Measurements from ENCODE around the gene DYNC2I2. TPM values are rescaled to one million over a fixed set of nuclear protein-coding genes. Genes with fewer than 3 reads are reported as not detected.
A peak's percentile ranks its signal among the peaks of the same experiment; 100 is the strongest.

DYNC2I2 gene
- total and polyA plus RNA-seq, 12 donors, result 7.5 to 192 (median 83.2) TPM

DNA sequence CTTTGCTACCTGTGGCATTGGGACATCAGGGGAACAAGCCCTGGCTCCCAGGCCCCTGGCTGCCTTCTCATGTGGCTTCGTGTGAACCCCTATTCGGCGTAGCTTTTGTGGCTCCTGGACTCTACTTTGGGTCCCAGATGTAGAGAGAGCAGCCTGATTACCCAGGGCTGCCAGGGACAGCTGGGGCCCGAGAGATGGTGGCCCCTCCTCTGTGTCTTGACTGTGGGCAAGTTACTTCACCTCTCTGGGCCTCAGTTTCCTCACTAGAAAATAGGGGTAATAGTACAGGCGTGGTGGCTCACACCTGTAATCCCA, 47.7 kb upstream of the DYNC2I2 start:
- no peak overlapping the region for H3K4me3 ChIP-seq
- no peaks in the 10 kb centered on the region for H3K27me3 ChIP-seq
- TF ChIP-seq POLR2A (IDR thresholded peaks at IDR 0.05), result no peak
- TF ChIP-seq, protein P1, sequence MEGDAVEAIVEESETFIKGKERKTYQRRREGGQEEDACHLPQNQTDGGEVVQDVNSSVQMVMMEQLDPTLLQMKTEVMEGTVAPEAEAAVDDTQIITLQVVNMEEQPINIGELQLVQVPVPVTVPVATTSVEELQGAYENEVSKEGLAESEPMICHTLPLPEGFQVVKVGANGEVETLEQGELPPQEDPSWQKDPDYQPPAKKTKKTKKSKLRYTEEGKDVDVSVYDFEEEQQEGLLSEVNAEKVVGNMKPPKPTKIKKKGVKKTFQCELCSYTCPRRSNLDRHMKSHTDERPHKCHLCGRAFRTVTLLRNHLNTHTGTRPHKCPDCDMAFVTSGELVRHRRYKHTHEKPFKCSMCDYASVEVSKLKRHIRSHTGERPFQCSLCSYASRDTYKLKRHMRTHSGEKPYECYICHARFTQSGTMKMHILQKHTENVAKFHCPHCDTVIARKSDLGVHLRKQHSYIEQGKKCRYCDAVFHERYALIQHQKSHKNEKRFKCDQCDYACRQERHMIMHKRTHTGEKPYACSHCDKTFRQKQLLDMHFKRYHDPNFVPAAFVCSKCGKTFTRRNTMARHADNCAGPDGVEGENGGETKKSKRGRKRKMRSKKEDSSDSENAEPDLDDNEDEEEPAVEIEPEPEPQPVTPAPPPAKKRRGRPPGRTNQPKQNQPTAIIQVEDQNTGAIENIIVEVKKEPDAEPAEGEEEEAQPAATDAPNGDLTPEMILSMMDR (IDR thresholded peaks at IDR 0.05), result no peak
- peaks cover 0 to 6% of the 10 kb centered on the region in 2 donors for H3K4me1 ChIP-seq (replicated peaks in 1 of 2)
- peak overlapping the region in 2 of 5 donors; percentile 3 to 34 for H3K27ac ChIP-seq
- H3K9me3 ChIP-seq (replicated peaks in 1 of 3), result no peaks in the 10 kb centered on the region
- intact Hi-C loops (cut with DNase I), result no loop called here
- WGBS, 4 donors, result 88 to 93% (median 92%) methylated on average over 5 of the region's 5 CpGs; no CpG with 5 or more reads in 1 of the 4 donors
- no peak for DNase-seq
- H3K36me3 ChIP-seq (replicated peaks in 1 of 2), result no peaks in the 10 kb centered on the region

DNA sequence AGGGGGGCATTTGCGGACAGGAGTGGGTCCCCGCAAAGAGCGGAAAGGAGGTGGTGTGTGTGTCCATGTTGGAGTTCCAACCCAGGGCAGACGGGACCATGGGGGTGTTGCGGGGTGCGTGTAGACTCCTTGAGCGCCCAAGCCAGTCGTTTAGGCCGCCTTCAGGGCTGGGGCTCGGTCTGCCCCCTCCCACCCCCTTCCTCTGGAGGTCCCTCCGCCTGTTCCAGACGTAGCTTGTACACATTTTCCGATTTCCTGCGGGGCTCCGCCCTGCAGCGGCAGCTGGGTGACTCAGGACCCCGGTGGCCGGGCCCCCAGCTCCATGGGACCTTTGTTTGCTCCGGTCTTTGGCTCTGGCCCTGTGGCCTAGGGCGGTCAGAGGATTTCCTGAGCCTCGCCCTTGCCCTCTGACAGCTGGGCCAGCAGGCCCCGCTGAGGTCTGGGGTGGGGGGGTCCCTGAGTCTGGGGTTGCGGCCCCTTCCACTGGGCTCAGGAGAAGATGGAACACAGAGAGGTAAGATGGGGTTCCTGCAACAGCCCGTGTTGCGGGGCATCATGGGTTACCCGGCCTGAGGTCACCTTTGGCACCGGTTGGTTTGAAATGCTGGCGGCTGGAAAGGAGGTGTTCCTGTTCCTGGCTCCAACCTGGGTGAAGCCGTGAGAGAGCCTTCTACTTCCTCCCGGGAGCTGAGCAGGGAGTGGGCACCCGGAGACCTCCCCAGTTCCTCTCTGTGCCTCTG, 47.1 kb upstream of the DYNC2I2 start:
- Histone ChIP-seq H3K4me1 (replicated peaks in 1 of 2) (peaks cover 0 to 6% of the 10 kb centered on the region in 2 donors), H3K27ac (peak overlapping the region in 3 of 5 donors; percentile 3 to 49 (median 49))
- DNase-seq, result no peak

DNA sequence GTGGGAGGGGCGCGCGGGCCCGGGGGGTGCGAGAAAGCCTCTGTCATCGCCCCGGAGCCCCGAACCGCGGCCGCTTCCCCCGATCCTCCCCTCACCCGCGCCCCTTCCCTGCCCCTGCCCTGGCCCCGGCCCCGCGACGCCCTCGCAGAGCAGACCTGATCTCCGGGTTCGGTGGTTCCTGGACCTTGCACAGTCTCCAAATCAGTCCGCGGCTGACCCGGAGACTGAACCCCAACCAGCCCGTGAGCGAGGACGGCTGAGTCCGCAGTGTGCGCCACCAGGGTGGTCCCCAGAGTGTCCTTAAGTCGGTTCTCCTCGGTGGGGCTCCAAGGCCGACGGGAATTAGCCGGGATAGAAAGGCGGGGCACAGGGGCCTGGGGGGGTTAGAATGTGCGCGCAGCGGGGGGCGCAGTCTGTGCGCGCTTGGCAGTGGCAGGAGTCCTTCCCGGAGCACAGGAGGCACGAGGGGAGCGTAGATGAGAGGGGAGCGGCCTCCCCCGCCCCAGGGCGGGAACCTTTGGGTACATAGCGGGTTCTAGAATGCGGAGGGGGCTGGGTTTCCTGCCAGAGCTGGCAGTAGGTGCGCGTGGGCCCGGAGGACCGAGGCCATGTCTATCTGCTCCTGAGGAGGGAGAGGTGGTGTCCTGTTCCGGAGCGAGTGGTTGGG, 46.4 kb upstream of the DYNC2I2 start:
- no peaks in the 10 kb centered on the region for H3K27me3 ChIP-seq
- intact Hi-C loops (cut with DNase I), result no loop called here
- WGBS, 4 donors, result 12 to 33% (median 20%) methylated on average over 14 to 54 of the region's 55 CpGs
- peak overlapping the region in 3 of 4 donors; percentile 37 to 73 (median 52) for H3K4me3 ChIP-seq
- H3K4me1 ChIP-seq (replicated peaks in 1 of 2), result peaks cover 0 to 6% of the 10 kb centered on the region in 2 donors
- TF ChIP-seq, protein P1 (IDR thresholded peaks at IDR 0.05), result no peak
- no peak for TF ChIP-seq POLR2A (IDR thresholded peaks at IDR 0.05)
- DNase-seq, result peak in 1 of 7 donors; percentile 29
- no peaks in the 10 kb centered on the region for H3K9me3 ChIP-seq (replicated peaks in 1 of 3)
- peak overlapping the region in 3 of 5 donors; percentile 13 to 49 (median 49) for H3K27ac ChIP-seq
- H3K36me3 ChIP-seq (replicated peaks in 1 of 2), result no peaks in the 10 kb centered on the region

More for the DNA sequence above, 47.1 kb upstream of the DYNC2I2 start:
- H3K36me3 ChIP-seq (replicated peaks in 1 of 2), result no peaks in the 10 kb centered on the region
- intact Hi-C loops (cut with DNase I), result no loop called here
- no peaks in the 10 kb centered on the region for H3K9me3 ChIP-seq (replicated peaks in 1 of 3)
- TF ChIP-seq POLR2A (IDR thresholded peaks at IDR 0.05), result no peak
- TF ChIP-seq, protein P1 (IDR thresholded peaks at IDR 0.05), result no peak
- H3K4me3 ChIP-seq, result peak overlapping the region in 1 of 4 donors; percentile 73
- H3K27me3 ChIP-seq, result no peaks in the 10 kb centered on the region
- 62 to 98% (median 81%) methylated on average over 9 to 31 of the region's 31 CpGs for WGBS, 4 donors

DNA sequence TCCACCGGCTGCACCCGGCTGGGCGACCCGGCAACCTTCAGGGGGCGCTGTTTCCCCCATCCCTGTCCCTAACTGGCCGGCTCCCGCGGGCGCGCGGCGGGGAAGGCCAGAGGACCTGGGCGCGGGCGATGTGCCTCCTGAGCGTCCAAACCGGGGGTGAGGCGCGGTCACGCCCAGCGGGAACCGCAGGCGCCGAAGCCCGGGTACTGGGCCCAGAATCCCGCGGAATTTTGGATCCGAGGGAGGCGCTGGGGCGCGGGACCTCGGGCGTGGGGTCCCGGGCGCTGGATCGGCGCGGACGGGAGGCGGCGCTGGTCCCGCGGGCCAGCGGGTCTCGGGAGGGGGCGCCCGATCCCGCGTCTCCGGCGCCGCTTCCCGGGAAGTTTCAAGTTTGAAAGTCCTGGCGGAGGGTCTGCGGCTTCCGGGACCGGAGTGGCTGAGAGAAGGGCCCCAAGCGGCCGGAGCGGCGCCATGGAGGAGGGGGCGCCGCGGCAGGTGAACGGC, 45.9 kb upstream of the DYNC2I2 start, which contains the start of gene PKN3:
Gene PKN3, plus strand, starts transcription at position 59 of the 504 bp plus-strand sequence. Its CDS starts 413 bp downstream, at position 472.
- H3K27me3 ChIP-seq, result no peaks in the 10 kb centered on the region
- H3K36me3 ChIP-seq (replicated peaks in 1 of 2), result no peaks in the 10 kb centered on the region
- peak within 1 kb of the TSS in 3 of 5 donors; percentile 13 to 49 (median 49) for H3K27ac ChIP-seq
- peak; percentile 78 to 91 (median 88) for DNase-seq
- 0 to 2% (median 1%) methylated on average over 11 to 65 of the region's 65 CpGs for WGBS, 4 donors
- intact Hi-C loops (cut with DNase I), result no loop called here
- peak within 1 kb of the TSS in 3 of 4 donors; percentile 37 to 73 (median 52) for H3K4me3 ChIP-seq
- no peaks in the 10 kb centered on the region for H3K9me3 ChIP-seq (replicated peaks in 1 of 3)
- H3K4me1 ChIP-seq (replicated peaks in 1 of 2), result peaks cover 0 to 6% of the 10 kb centered on the region in 2 donors
- no peak for TF ChIP-seq POLR2A (IDR thresholded peaks at IDR 0.05)
- TF ChIP-seq, protein P1 (IDR thresholded peaks at IDR 0.05), result peak; percentile 63 to 86 (median 80)

Measured in adrenal gland (tissue), 12 donors.